HUES64 (cell line): Measurements from ENCODE around the gene TMPRSS4.

ENCODE experiments used
- H3K27ac ChIP-seq: 2 replicates; pipeline ENCODE4 v1.7.0; 2013; ENCODE audit warnings: low read depth, low read length, inconsistent platforms
- H3K27me3 ChIP-seq: 2 replicates; pipeline ENCODE4 v1.6.1; 2013; ENCODE audit warnings: mild to moderate bottlenecking, low read length; ENCODE audit not compliant: insufficient read depth
- H3K36me3 ChIP-seq: 2 replicates; pipeline ENCODE4 v1.6.1; 2013; ENCODE audit warnings: mild to moderate bottlenecking, low read length; ENCODE audit not compliant: insufficient read depth
- H3K4me1 ChIP-seq: 2 replicates; pipeline ENCODE4 v1.6.1; 2013; ENCODE audit warnings: mild to moderate bottlenecking, low read length, moderate library complexity; ENCODE audit not compliant: insufficient read depth
- H3K4me3 ChIP-seq: 2 replicates; pipeline ENCODE4 v1.5.1; 2013; ENCODE audit warnings: mild to moderate bottlenecking, low read length, moderate library complexity
- H3K9ac ChIP-seq: 2 replicates; pipeline ENCODE4 v1.6.1; 2013; ENCODE audit warnings: mild to moderate bottlenecking, low read depth, low read length
- H3K9me3 ChIP-seq: 2 replicates; pipeline ENCODE4 v1.6.1; 2013; ENCODE audit warnings: low read depth, low read length; ENCODE audit not compliant: insufficient read depth
- WGBS: fragments of 150-250, 120-280 bp; methylation state at CpG from one replicate; pipeline ENCODE4 v1.1.7; 2013; ENCODE audit warnings: missing lambda C conversion rate; 5-methylcytosine and 5-hydroxymethylcytosine counted together

Gene TMPRSS4

DNA sequence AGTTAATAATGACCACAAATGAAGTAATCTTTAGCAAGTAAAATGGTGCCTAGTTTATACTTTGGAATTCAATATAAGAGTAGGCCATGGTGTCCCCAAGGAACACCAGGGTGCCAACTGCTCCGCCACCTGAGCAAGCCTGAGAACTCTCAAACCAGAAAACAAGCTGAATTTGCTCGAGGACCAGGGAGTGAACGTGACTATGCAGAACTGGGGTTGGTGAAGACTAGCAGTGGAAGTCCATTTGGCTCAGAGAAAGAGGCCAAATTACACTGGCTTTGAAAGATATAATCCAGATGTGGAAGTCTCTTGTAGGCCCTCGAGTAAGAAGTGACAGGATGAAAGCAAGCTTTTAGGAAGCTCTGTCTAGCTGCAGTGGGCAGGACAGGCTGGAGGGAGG, 18.6 kb downstream of the TMPRSS4 start:
- Histone ChIP-seq H3K27ac (no peak overlapping the region), H3K9me3 (no peaks in the 10 kb centered on the region), H3K4me1 (no peaks in the 10 kb centered on the region), H3K9ac (no peak overlapping the region), H3K27me3 (no peaks in the 10 kb centered on the region), H3K36me3 (no peaks in the 10 kb centered on the region), H3K4me3 (no peak overlapping the region)
- 87% methylated on average over 4 of the region's 4 CpGs for WGBS

GRCh38 chr11:118095967-118096367, 19.1 kb downstream of the TMPRSS4 start:
- no peaks in the 10 kb centered on the region for H3K27me3 ChIP-seq
- H3K9ac ChIP-seq: no peak overlapping the region
- H3K36me3 ChIP-seq: no peaks in the 10 kb centered on the region
- no peaks in the 10 kb centered on the region for H3K4me1 ChIP-seq
- no peaks in the 10 kb centered on the region for H3K9me3 ChIP-seq
- 100% methylated on average over 1 of the region's 1 CpG for WGBS
- no peak overlapping the region for H3K27ac ChIP-seq
- H3K4me3 ChIP-seq: no peak overlapping the region

DNA sequence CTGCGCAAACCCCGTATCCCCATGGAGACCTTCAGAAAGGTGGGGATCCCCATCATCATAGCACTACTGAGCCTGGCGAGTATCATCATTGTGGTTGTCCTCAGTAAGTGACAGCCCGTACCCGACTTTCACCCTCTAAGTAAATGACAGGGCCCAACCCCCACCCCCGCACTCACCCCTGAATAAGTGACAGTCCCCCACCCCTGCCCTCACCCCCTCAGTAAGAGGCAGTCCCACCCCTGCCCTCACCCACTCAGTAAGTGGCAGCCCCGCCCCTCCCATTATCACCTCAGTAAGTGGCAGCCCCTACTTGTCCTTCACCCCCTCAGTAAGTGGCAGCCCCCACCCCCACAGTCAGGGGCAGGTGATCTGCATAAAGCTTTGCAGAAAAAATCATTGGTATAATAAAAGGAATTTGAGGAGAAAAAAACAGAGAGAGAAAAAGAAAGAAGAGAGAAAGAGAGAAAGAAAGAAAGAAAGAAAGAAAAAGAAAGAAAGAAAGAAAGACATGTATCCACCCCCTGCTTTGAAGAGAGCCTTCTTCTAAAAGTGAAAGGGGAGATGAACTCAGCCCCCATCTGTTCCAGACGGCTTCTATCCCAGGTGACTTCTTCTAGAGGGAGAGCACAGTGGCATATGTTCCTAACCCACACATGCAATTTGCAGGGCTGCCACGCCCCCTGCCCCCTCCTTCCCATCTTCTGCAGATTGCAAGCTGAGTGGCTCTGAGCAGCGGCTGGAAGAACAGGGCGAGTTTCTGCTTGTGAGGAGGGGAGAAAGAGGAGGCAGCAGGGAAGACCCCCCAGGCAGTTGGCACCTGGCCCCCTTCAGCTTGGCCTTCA, 22.3 kb downstream of the TMPRSS4 start:
- Histone ChIP-seq H3K27me3 (no peaks in the 10 kb centered on the region), H3K9ac (no peak overlapping the region), H3K9me3 (no peaks in the 10 kb centered on the region), H3K4me3 (no peak overlapping the region), H3K36me3 (no peaks in the 10 kb centered on the region), H3K4me1 (no peaks in the 10 kb centered on the region), H3K27ac (no peak overlapping the region)
- 56% methylated on average over 11 of the region's 11 CpGs for WGBS

DNA sequence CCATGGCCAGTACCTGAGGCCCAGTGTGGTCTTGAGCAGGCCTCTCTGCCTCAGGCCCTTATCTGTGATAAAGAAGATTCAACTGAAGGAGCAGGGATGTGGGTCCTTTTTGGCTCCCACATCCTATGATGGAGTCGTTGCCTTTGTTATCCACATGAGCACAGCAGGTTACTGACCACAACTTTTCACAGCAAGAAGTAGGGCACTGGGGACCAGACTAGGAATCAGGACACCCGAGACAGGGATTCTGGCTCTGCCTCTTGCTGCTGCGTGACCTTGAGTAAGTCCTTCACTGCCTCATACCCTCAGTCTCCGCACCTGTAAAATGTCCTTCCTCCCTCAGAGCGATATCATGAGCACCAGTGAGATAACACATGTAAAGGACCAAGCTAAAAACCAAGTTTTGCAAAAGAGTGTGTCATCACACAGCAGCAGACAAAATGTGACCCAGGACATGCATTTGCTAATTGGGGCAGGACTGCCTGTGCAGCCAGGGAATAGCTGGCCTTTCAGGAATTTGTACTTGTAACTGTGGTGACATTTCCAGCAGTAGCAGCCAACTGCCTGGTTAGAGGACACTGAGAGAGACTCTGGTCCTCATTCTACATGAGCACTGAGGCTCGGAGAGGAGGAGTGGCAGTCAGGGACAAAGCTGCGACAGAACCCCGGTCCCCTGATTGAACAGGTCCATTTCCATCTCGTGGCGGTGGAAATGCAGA, 23.1 kb downstream of the TMPRSS4 start:
- Histone ChIP-seq H3K4me1 (no peaks in the 10 kb centered on the region), H3K9ac (no peak overlapping the region), H3K27ac (no peak overlapping the region), H3K27me3 (no peaks in the 10 kb centered on the region), H3K36me3 (no peaks in the 10 kb centered on the region), H3K9me3 (no peaks in the 10 kb centered on the region), H3K4me3 (no peak overlapping the region)
- 81% methylated on average over 10 of the region's 10 CpGs for WGBS

DNA sequence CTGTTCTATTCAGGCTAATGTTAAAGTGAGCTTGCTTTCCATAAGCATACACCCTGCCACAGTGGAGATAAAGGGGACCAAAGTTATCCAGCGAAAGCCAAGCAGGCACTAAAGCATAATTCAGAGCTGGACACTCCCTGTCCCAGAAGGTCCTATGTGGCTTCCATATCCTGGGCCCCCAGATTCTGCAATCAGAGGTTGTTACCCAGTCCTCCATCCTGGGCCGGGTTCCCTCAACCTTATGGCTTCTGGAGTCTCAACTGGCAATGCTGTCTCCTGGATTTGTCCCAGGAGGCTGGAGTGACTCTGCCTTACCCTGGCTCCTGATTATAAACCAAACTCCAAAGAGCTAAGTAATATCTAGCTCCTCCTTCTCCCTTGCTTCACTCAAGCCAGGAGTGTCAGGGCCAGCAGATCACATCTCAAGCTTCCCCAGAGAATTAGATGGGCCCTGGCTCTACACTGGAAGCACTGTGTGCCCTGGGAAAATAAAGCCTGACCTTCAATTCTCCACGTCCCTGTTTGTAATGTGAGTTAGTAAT, 23.9 kb downstream of the TMPRSS4 start:
- Histone ChIP-seq H3K9ac (no peak overlapping the region), H3K4me3 (no peak overlapping the region), H3K4me1 (no peaks in the 10 kb centered on the region), H3K27ac (no peak overlapping the region), H3K27me3 (no peaks in the 10 kb centered on the region), H3K9me3 (no peaks in the 10 kb centered on the region), H3K36me3 (no peaks in the 10 kb centered on the region)
- 93% methylated on average over 2 of the region's 3 CpGs for WGBS

DNA sequence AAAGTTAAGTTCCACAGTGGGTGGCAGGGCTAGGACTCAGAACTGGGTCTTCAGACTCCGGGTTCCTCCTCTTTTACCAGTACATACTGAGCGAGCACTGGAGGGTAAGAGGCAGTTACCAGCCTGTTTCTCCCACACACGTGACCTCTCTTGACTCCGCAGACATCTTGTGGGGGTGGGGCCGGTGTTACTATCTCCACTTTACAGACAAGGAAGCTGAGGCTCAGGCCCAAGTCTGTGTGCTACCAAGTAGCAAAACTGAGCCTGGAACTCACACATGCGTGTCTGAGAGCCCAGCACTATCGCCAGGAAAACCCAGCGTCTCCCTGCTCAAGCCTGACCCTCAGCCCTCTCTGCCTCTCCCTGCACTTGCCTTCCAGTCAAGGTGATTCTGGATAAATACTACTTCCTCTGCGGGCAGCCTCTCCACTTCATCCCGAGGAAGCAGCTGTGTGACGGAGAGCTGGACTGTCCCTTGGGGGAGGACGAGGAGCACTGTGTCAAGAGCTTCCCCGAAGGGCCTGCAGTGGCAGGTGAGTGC, 25.9 kb downstream of the TMPRSS4 start:
- Histone ChIP-seq H3K4me1 (no peaks in the 10 kb centered on the region), H3K27ac (no peak overlapping the region), H3K36me3 (no peaks in the 10 kb centered on the region), H3K27me3 (no peaks in the 10 kb centered on the region), H3K4me3 (no peak overlapping the region), H3K9me3 (no peaks in the 10 kb centered on the region), H3K9ac (no peak overlapping the region)
- WGBS: 87% methylated on average over 13 of the region's 13 CpGs

- Histone ChIP-seq H3K27me3 (no peaks in the 10 kb centered on the region), H3K27ac (no peak overlapping the region), H3K36me3 (no peaks in the 10 kb centered on the region), H3K4me3 (no peak overlapping the region), H3K9me3 (no peaks in the 10 kb centered on the region), H3K9ac (no peak overlapping the region), H3K4me1 (no peaks in the 10 kb centered on the region; the same call in 1 of the 2 replicates)
- WGBS: 95% methylated on average over 6 of the region's 6 CpGs
Observed at GRCh38 chr11:118104491-118104890, 27.6 kb downstream of the TMPRSS4 start.

GRCh38 chr11:118105657-118106305, 28.9 kb downstream of the TMPRSS4 start:
- Histone ChIP-seq H3K27me3 (no peaks in the 10 kb centered on the region), H3K9ac (no peak overlapping the region), H3K9me3 (no peaks in the 10 kb centered on the region), H3K27ac (no peak overlapping the region), H3K4me3 (no peak overlapping the region), H3K4me1 (no peaks in the 10 kb centered on the region; the same call in 1 of the 2 replicates), H3K36me3 (no peaks in the 10 kb centered on the region)
- 82% methylated on average over 4 of the region's 4 CpGs for WGBS

GRCh38 chr11:118106789-118107335, 30.0 kb downstream of the TMPRSS4 start:
- no peaks in the 10 kb centered on the region; the same call in 1 of the 2 replicates for H3K4me1 ChIP-seq
- H3K9ac ChIP-seq: no peak overlapping the region
- H3K9me3 ChIP-seq: no peaks in the 10 kb centered on the region
- H3K27me3 ChIP-seq: no peaks in the 10 kb centered on the region
- H3K27ac ChIP-seq: no peak overlapping the region
- H3K4me3 ChIP-seq: no peak overlapping the region
- no peaks in the 10 kb centered on the region for H3K36me3 ChIP-seq
- 93% methylated on average over 2 of the region's 2 CpGs for WGBS

DNA sequence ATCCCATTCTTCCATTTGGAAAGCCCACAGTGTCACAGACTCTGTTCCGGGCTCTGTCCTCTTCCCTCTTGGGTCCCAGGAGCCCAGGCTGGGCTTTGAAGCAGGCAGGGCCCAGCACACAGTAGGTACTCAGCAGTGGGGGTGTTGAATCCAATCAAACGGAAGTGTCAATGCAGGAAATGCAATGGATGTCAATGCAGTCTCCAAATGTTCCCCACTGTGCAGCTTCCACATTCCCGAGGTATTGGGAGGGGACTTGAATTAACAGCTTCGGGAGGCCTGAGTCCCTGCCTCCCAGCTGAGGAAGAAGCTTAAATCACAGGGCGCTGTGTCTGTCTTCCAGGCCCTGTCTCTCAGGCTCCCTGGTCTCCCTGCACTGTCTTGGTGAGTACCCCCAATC, 31.6 kb downstream of the TMPRSS4 start:
- WGBS: 52% methylated on average over 5 of the region's 5 CpGs
- Histone ChIP-seq H3K27ac (no peak overlapping the region), H3K4me1 (no peaks in the 10 kb centered on the region; the same call in 1 of the 2 replicates), H3K27me3 (no peaks in the 10 kb centered on the region), H3K4me3 (no peak overlapping the region), H3K9me3 (no peaks in the 10 kb centered on the region), H3K36me3 (no peaks in the 10 kb centered on the region), H3K9ac (no peak overlapping the region)
